Caco-2 (cell line): ENCODE results near the gene C5orf63. TPM values are rescaled to one million over a fixed set of nuclear protein-coding genes. Genes with fewer than 3 reads are reported as not detected.

Experiments
- BruUV-seq: library from RNA; stranded (reverse); fragments of 400-500 nt; replicated peaks from 2 replicates; lab custom pipeline; 2021; lab: Mats Ljungman, UMichigan
- CTCF ChIA-PET: fragments of 300-600 bp; sonication (Branson Sonifier 250); formaldehyde crosslinking; loops from one replicate; lab custom pipeline; 2022; ENCODE audit warnings: antibody characterized with exemption; lab: Charles Lee
- POLR2A ChIA-PET: fragments of 300-600 bp; sonication (Branson Sonifier 250); formaldehyde crosslinking; loops from one replicate; lab custom pipeline; 2022; ENCODE audit warnings: antibody characterized with exemption; lab: Charles Lee
- DNase-seq, 2 experiments: peaks; one replicate each; pipeline versions ENCODE4 v3.0.0 to v3.0.0-alpha.2; 2020 to 2022
- H3K27me3 ChIP-seq: replicated peaks from 2 replicates; pipeline ENCODE4 v1.6.0; 2011; ENCODE audit warnings: low read length; ENCODE audit not compliant: control insufficient read depth, insufficient read depth
- H3K36me3 ChIP-seq: 2 replicates; pipeline ENCODE4 v1.5.1; 2011; ENCODE audit warnings: low read length; ENCODE audit not compliant: control insufficient read depth, insufficient read depth
- H3K4me1 ChIP-seq: fragments of 250-450 bp; sonication (Bioruptor Pico); 2 replicates; pipeline ENCODE4 v1.5.1; 2020; ENCODE audit warnings: mild to moderate bottlenecking
- H3K4me3 ChIP-seq: 2 replicates; pipeline ENCODE4 v1.5.1; 2011; ENCODE audit warnings: low read depth, mild to moderate bottlenecking, control low read depth, low read length
- H3K9me3 ChIP-seq: fragments of 250-450 bp; sonication (Bioruptor Pico); 2 replicates; pipeline ENCODE4 v1.5.1; 2020; ENCODE audit warnings: mild to moderate bottlenecking, moderate library complexity
- H3K27ac Mint-ChIP-seq: one replicate; pipeline ENCODE4 v1.8.0; 2022; ENCODE audit warnings: mixed read lengths; ENCODE audit not compliant: unreplicated experiment
- H3K27me3 Mint-ChIP-seq: one replicate; pipeline ENCODE4 v1.8.0; 2022; ENCODE audit warnings: mixed read lengths; ENCODE audit not compliant: insufficient read depth, unreplicated experiment
- H3K36me3 Mint-ChIP-seq: one replicate; pipeline ENCODE4 v1.8.0; 2022; ENCODE audit warnings: mild to moderate bottlenecking, mixed read lengths; ENCODE audit not compliant: insufficient read depth, unreplicated experiment
- H3K4me1 Mint-ChIP-seq: one replicate; pipeline ENCODE4 v1.8.0; 2022; ENCODE audit warnings: low read depth, mixed read lengths; ENCODE audit not compliant: unreplicated experiment
- H3K4me3 Mint-ChIP-seq: one replicate; pipeline ENCODE4 v1.8.0; 2022; ENCODE audit warnings: mild to moderate bottlenecking, moderate library complexity, mixed read lengths; ENCODE audit not compliant: unreplicated experiment
- H3K9me3 Mint-ChIP-seq: one replicate; pipeline ENCODE4 v1.8.0; 2022; ENCODE audit warnings: mixed read lengths; ENCODE audit not compliant: unreplicated experiment
- CTCF ChIP-seq, 2 experiments: fragments of 200-600 bp in 1 of 2; IDR thresholded peaks; 1 replicate in 1 of 2; 2 replicates in 1 of 2; pipeline versions ENCODE4 v1.5.1 to v1.8.0; 2011 to 2022; ENCODE audit warnings: antibody characterized with exemption in 1 of 2, control low read depth in 1 of 2, inconsistent platforms in 1 of 2, low read depth in 1 of 2, low read length in 1 of 2, mild to moderate bottlenecking in 1 of 2, moderate library complexity in 1 of 2; ENCODE audit not compliant: insufficient read depth in 1 of 2, severe bottlenecking in 1 of 2, unreplicated experiment in 1 of 2
- intact Hi-C: fragments of 100-400 bp; cut with micrococcal nuclease; formaldehyde crosslinking; loops from one replicate; pipeline ENCODE4 v1.10.0; 2022; ENCODE audit not compliant: unreplicated experiment
- total RNA-seq: library from RNA; stranded (reverse); gene quantifications from 2 replicates; pipeline ENCODE4 v1.2.3, GENCODE V29; 2022

C5orf63 gene
- total RNA-seq, 1 experiment from 2014 or later, result 10.5 TPM

GRCh38 chr5:127084656-127085055, 11.4 kb upstream of the C5orf63 start:
- BruUV-seq, result no TSS peak
- Mint-ChIP-seq H3K4me3 (no peak overlapping the region), H3K27me3 (no peaks in the 10 kb centered on the region), H3K9me3 (no peaks in the 10 kb centered on the region), H3K36me3 (no peaks in the 10 kb centered on the region), H3K4me1 (peaks cover 8% of the 10 kb centered on the region), H3K27ac (no peak overlapping the region)
- Histone ChIP-seq H3K4me1 (peaks cover 5% of the 10 kb centered on the region; the same call in 1 of the 2 replicates), H3K9me3 (no peaks in the 10 kb centered on the region), H3K4me3 (no peak overlapping the region), H3K36me3 (no peaks in the 10 kb centered on the region), H3K27me3 (no peaks in the 10 kb centered on the region)
- intact Hi-C loops, result no loop called here
- CTCF ChIA-PET, result no interaction called here
- POLR2A ChIA-PET, result no interaction called here
- no peak for TF ChIP-seq CTCF (IDR thresholded peaks at IDR 0.05; ENCODE audit: insufficient read depth in 1 of 2, low read depth in 1 of 2, low read length in 1 of 2, severe bottlenecking in 1 of 2, unreplicated experiment in 1 of 2)
- DNase-seq, result no peak

GRCh38 chr5:127083711-127084110, 10.4 kb upstream of the C5orf63 start:
- no peaks in the 10 kb centered on the region for H3K9me3 Mint-ChIP-seq
- no peaks in the 10 kb centered on the region for H3K27me3 Mint-ChIP-seq
- no peak overlapping the region for H3K4me3 Mint-ChIP-seq
- H3K4me1 Mint-ChIP-seq, result peaks cover 8% of the 10 kb centered on the region
- Histone ChIP-seq H3K9me3 (no peaks in the 10 kb centered on the region), H3K4me1 (peaks cover 5% of the 10 kb centered on the region; the same call in 1 of the 2 replicates), H3K4me3 (no peak overlapping the region), H3K27me3 (no peaks in the 10 kb centered on the region), H3K36me3 (no peaks in the 10 kb centered on the region)
- ChIA-PET POLR2A (no interaction called here), CTCF (no interaction called here)
- DNase-seq, result no peak
- BruUV-seq, result no TSS peak
- no peak for TF ChIP-seq CTCF (IDR thresholded peaks at IDR 0.05; ENCODE audit: insufficient read depth in 1 of 2, low read depth in 1 of 2, low read length in 1 of 2, severe bottlenecking in 1 of 2, unreplicated experiment in 1 of 2)
- H3K36me3 Mint-ChIP-seq, result no peaks in the 10 kb centered on the region
- intact Hi-C loops, result no loop called here
- no peak overlapping the region for H3K27ac Mint-ChIP-seq

GRCh38 chr5:127079994-127080491, 6.7 kb upstream of the C5orf63 start:
- no TSS peak for BruUV-seq
- Mint-ChIP-seq H3K4me3 (no peak overlapping the region), H3K4me1 (peaks cover 8% of the 10 kb centered on the region), H3K27ac (no peak overlapping the region), H3K9me3 (no peaks in the 10 kb centered on the region), H3K36me3 (no peaks in the 10 kb centered on the region), H3K27me3 (no peaks in the 10 kb centered on the region)
- ChIA-PET CTCF (no interaction called here), POLR2A (no interaction called here)
- H3K36me3 ChIP-seq, result no peaks in the 10 kb centered on the region
- peak; percentile 59 to 69 for DNase-seq
- H3K4me3 ChIP-seq, result no peak overlapping the region
- no peak for TF ChIP-seq CTCF (IDR thresholded peaks at IDR 0.05; ENCODE audit: insufficient read depth in 1 of 2, low read depth in 1 of 2, low read length in 1 of 2, severe bottlenecking in 1 of 2, unreplicated experiment in 1 of 2)
- H3K4me1 ChIP-seq, result peaks cover 15% of the 10 kb centered on the region
- H3K27me3 ChIP-seq, result no peaks in the 10 kb centered on the region
- intact Hi-C loops, result loop anchor here (1.0 to 10.0 kb wide), 3 partner anchors 17 to 235 kb away; no protein-coding TSS in a partner anchor
- no peaks in the 10 kb centered on the region for H3K9me3 ChIP-seq
